ENCODE results near the gene PLD6. TPM values are rescaled to one million over a fixed set of nuclear protein-coding genes. Genes with fewer than 3 reads are reported as not detected.
"Not testable (repeated sequence)": the region's sequence is repeated elsewhere in the genome, so short reads cannot be mapped to it uniquely, and the experiment has no call there.

Gene PLD6
- total RNA-seq, 4 donors from 2014 or later: 3.1 to 13.7 (median 6.9) TPM

DNA sequence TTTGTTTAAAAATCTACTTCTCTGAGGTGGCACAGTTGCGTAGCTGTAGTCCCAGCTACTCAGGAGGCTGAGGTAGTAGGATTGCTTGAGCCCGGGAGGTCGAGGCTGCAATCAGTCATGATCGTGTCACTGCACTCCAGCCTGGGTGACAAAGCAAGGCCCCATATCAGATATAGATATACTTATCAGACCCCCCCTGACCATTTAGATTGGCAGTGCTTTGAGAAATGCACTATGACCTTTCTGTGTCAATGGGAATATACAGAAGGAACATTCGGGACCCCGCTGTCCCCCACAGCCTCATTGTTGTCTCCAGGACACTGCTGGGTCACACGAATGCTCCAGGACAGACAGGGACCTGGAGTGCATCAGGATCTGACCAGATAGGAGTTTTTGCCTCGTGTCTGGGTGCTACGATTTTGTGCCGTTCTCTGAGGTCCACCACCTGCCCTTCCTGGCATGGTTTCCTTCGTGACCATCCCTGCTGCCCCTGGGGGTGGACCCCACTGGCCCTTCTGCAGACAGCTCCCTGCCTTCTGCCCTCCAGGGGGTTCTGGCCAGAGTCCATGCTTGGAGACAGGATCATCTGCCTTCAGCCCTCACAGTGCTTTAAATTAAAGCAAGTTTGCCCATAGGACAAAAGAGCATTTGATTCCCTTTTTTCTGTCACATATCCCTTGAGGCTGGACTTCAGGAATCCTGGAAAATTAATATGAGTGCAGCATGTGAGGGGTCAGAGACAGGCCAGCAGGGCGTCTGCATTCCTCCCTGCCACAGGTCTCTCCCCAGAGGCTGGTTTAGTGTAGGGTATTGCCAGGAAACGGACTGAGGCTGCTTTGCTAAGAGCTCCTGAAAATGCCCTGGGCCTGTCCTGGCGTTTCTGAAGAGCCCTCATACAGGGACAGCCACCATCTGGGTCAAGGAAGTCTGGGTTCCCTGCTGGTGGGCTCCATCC is 19.3 kb downstream of the PLD6 start:
- intact Hi-C loops (cut with DNase I): no loop called here
- H3K36me3 ChIP-seq: peaks cover 10 to 63% (median 41%) of the 10 kb centered on the region in 4 donors
- WGBS: 66% methylated on average over 13 of the region's 14 CpGs
- peak overlapping the region; percentile 0 to 20 (median 16) for H3K27ac ChIP-seq (replicated peaks in 1 of 4)
- TF ChIP-seq, protein P1, sequence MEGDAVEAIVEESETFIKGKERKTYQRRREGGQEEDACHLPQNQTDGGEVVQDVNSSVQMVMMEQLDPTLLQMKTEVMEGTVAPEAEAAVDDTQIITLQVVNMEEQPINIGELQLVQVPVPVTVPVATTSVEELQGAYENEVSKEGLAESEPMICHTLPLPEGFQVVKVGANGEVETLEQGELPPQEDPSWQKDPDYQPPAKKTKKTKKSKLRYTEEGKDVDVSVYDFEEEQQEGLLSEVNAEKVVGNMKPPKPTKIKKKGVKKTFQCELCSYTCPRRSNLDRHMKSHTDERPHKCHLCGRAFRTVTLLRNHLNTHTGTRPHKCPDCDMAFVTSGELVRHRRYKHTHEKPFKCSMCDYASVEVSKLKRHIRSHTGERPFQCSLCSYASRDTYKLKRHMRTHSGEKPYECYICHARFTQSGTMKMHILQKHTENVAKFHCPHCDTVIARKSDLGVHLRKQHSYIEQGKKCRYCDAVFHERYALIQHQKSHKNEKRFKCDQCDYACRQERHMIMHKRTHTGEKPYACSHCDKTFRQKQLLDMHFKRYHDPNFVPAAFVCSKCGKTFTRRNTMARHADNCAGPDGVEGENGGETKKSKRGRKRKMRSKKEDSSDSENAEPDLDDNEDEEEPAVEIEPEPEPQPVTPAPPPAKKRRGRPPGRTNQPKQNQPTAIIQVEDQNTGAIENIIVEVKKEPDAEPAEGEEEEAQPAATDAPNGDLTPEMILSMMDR (IDR thresholded peaks at IDR 0.05): no peak
- TF ChIP-seq POLR2AphosphoS5 (IDR thresholded peaks at IDR 0.05): no peak
- TF ChIP-seq EP300 (IDR thresholded peaks at IDR 0.05): no peak
- no peak for TF ChIP-seq POLR2A (IDR thresholded peaks at IDR 0.05; ENCODE audit: low read depth)
- H3K27me3 ChIP-seq: no peaks in the 10 kb centered on the region
- no peaks in the 10 kb centered on the region for H3K9me3 ChIP-seq
- H3K4me3 ChIP-seq: no peak overlapping the region
- DNase-seq (ENCODE audit: extremely low spot score): no peak
- H3K4me1 ChIP-seq: peaks cover 38 to 59% (median 48%) of the 10 kb centered on the region in 4 donors

DNA sequence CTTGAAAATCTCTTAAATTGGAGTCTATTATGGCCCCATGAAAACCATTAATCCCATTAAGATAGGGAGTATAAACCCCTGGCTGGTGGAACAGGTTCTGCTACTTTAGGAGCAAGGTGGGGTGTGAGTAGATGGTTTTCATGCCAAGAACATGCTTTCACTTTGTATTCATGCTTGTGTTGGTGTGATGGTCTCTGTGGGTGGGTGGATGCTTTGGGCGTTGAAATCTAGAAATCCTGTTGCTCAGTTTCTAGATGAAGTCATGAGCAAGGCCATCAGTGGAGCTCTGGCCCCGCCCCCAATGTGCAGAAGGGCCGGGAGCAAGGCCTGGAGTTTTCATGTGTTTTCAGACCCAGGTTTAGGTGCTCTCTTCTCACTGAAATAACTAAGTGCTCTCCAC is 20.1 kb downstream of the PLD6 start:
- H3K9me3 ChIP-seq: no peaks in the 10 kb centered on the region
- H3K4me1 ChIP-seq: peaks cover 30 to 51% (median 40%) of the 10 kb centered on the region in 4 donors
- TF ChIP-seq EP300 (IDR thresholded peaks at IDR 0.05) (no peak), POLR2AphosphoS5 (IDR thresholded peaks at IDR 0.05) (no peak), POLR2A (IDR thresholded peaks at IDR 0.05; ENCODE audit: low read depth) (no peak)
- TF ChIP-seq, protein P1 (IDR thresholded peaks at IDR 0.05): no peak
- H3K27me3 ChIP-seq: no peaks in the 10 kb centered on the region
- intact Hi-C loops (cut with DNase I): no loop called here
- 57% methylated on average over 3 of the region's 3 CpGs for WGBS
- peak overlapping the region in 3 of 4 donors; percentile 0 to 20 (median 15) for H3K27ac ChIP-seq (replicated peaks in 1 of 4)
- H3K4me3 ChIP-seq: no peak overlapping the region
- no peak for DNase-seq (ENCODE audit: extremely low spot score)
- H3K36me3 ChIP-seq: peaks cover 16 to 71% (median 49%) of the 10 kb centered on the region in 4 donors

DNA sequence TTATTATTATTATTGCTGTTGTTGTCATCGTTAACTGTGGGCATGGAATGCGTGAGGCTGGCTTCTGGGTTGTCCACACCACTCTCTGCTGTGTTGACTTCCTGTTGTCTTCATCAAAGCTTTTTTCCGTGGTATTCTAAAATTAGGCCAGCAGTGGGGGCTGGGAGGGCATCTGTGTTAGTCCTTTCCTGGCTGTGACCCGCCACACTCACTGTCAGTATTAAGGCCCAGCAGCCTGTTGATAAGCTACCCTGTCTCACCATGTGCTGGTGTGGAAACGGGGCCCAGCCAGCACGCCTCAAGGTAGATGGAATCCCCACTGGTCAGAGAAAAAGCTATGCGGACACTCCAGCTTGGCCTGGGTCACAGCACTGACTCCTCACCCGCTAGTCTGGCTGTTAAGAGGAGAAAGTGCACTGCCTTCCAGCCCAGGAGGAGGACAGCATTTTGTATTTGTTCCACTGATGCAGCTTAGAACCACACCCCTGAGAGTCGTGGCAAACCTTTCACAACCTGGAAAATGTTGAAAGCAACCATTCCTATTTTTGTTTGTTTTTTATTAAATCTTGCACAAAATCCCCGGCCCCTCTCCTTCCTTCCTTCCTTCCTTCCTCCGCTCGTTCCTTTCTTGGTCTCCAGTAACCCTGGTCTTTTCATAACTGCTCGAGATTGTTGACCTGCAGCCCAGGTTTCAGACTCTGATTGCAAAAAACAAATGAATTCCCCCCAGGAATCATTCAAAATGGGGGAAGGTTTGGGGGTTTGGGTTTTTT is 21.0 kb downstream of the PLD6 start:
- DNase-seq (ENCODE audit: extremely low spot score); H3K27me3 ChIP-seq; H3K4me3 ChIP-seq; H3K9me3 ChIP-seq; H3K27ac ChIP-seq (replicated peaks in 1 of 4); intact Hi-C loops (cut with DNase I): not testable (repeated sequence)
- peaks cover 22 to 50% (median 31%) of the 10 kb centered on the region in 4 donors for H3K4me1 ChIP-seq
- peaks cover 23 to 80% (median 58%) of the 10 kb centered on the region in 4 donors for H3K36me3 ChIP-seq
- WGBS: 75% methylated on average over 13 of the region's 13 CpGs

DNA sequence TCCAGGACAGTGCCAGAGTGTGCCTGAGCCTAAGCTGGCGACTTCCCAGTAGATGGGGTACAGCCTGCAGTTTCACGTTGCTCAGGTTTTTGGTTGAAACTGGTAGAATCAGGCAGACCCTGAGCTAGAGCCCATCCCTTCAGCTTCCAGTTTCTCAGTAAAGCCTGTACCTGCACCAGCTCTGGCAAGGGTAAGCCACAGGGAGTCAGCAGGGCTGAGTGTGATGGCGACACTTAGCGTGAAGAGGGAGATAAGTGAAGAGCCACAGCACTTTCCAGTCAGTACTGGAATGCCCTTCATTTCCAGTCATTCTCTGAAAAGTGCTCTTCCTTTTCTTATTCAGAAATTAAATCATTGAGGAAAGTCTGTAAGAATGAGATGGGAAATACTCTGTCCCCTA is 22.4 kb downstream of the PLD6 start:
- Histone ChIP-seq H3K27ac (replicated peaks in 1 of 4) (no peak overlapping the region), H3K27me3 (no peaks in the 10 kb centered on the region), H3K4me1 (peaks cover 17 to 48% (median 22%) of the 10 kb centered on the region in 4 donors), H3K36me3 (peaks cover 34 to 84% (median 72%) of the 10 kb centered on the region in 4 donors), H3K9me3 (no peaks in the 10 kb centered on the region), H3K4me3 (no peak overlapping the region)
- TF ChIP-seq EP300 (IDR thresholded peaks at IDR 0.05) (no peak), POLR2AphosphoS5 (IDR thresholded peaks at IDR 0.05) (no peak), POLR2A (IDR thresholded peaks at IDR 0.05; ENCODE audit: low read depth) (no peak)
- TF ChIP-seq, protein P1 (IDR thresholded peaks at IDR 0.05): no peak
- intact Hi-C loops (cut with DNase I): no loop called here
- 80% methylated on average over 1 of the region's 4 CpGs for WGBS
- no peak for DNase-seq (ENCODE audit: extremely low spot score)
